Pancreas (tissue), 10 donors: ENCODE results near the gene NTF3. TPM values are rescaled to one million over a fixed set of nuclear protein-coding genes. Genes with fewer than 3 reads are reported as not detected.

Experiments used
- ATAC-seq, 4 donors: fragments of 200-7000 bp; cut with Tn5 transposase; one replicate each; pipeline versions ENCODE4 v1.8.0 to v1.9.1; 2020; ENCODE audit warnings: mild to moderate bottlenecking in 4 of 4, moderate library complexity in 4 of 4
- DNase-seq, 6 donors: peaks; one replicate each; pipeline ENCODE4 v3.0.0-alpha.2; 2020
- FAIRE-seq: peaks from 2 replicates; lab custom pipeline; 2012; peaks lifted over from hg19 to GRCh38; lab: Jason Lieb, UNC
- H3K27ac ChIP-seq, 4 donors: fragments of 200-600 bp; sonication (generic); 1 replicate in 3 of 4; 2 replicates in 1 of 4; pipeline versions ENCODE4 v1.5.0 to v1.8.0; 2020
- H3K27me3 ChIP-seq, 4 donors: fragments of 200-600 bp; one replicate each; pipeline ENCODE4 v1.8.0; 2021
- H3K36me3 ChIP-seq, 3 donors: fragments of 200-600 bp; sonication (generic) in 1 of 3; one replicate each; pipeline versions ENCODE4 v1.5.0 to v1.8.0; 2020 to 2021
- H3K4me1 ChIP-seq, 3 donors: fragments of 200-600 bp; one replicate each; pipeline ENCODE4 v1.8.0; 2021
- H3K4me3 ChIP-seq, 4 donors: fragments of 200-600 bp; sonication (generic) in 2 of 4; one replicate each; pipeline versions ENCODE4 v1.5.0 to v1.8.0; 2020 to 2021
- H3K9me3 ChIP-seq, 4 donors: fragments of 200-600 bp; one replicate each; pipeline ENCODE4 v1.8.0; 2021
- CTCF ChIP-seq, 4 donors: fragments of 200-600 bp; sonication (generic) in 3 of 4; IDR thresholded peaks; one replicate each; pipeline versions ENCODE4 v1.5.0 to v1.8.0; 2021; ENCODE audit warnings: antibody characterized with exemption in 4 of 4
- WGBS, 2 donors: extraction: QIAGEN DNeasy Blood & Tissue Kit; methylation state at CpG; one replicate each; pipeline ENCODE4 v1.1.7; 2013; 5-methylcytosine and 5-hydroxymethylcytosine counted together
- intact Hi-C, 3 donors: fragments of 100-400 bp; cut with DNase I; formaldehyde crosslinking; loops; one replicate each; pipeline versions ENCODE4 v1.11.1 to v1.14.2; 2022
- polyA plus RNA-seq, 2 donors: library from polyadenylated mRNA; stranded (reverse); fragments of 200-250 nt; gene quantifications; one replicate each; pipeline ENCODE4 v1.2.3, GENCODE V29; 2013
- total RNA-seq, 6 donors: library from RNA; stranded (reverse); fragmentation: NEBNext Ultra II Directional in 4 of 6; extraction: Animal tissue kit (Norgen Biotek cat#: 25700) in 4 of 6; gene quantifications; one replicate each; pipeline versions ENCODE4 v1.2.1 to v1.2.4, GENCODE V29; 2021 to 2023
- donor health status: healthy with polysubstance abuse.
- donor health status: DM: no; HTN: no; CAD: no; lungs with moderate emphysema.
- donor health status: DM: no; HTN: no; CAD: no.
- donor health status: control.
- donor health status: control.
- donor health status: Bipolar disorder and iron deficiency.
- donor health status: DM: yes; HTN: yes; CAD: no.
- donor health status: DM: no; HTN: no; CAD: no.
- donor health status: DM: no; HTN: no; CAD: no.
- donor health status: DM: yes; HTN: yes; CAD: no.

The NTF3 gene
- total and polyA plus RNA-seq, 8 donors: 0.46 to 0.63 TPM; not detected in 6

GRCh38 chr12:5499566-5500330, 67.8 kb downstream of the NTF3 start:
- DNase-seq (no peak), FAIRE-seq (no peak), ATAC-seq (no peak)
- no peak for TF ChIP-seq CTCF (IDR thresholded peaks at IDR 0.05)
- intact Hi-C loops: no loop called here
- H3K27ac ChIP-seq: no peak overlapping the region
- WGBS, 2 donors: 59 to 67% methylated on average over 9 of the region's 9 CpGs
- H3K36me3 ChIP-seq: no peaks in the 10 kb centered on the region
- no peaks in the 10 kb centered on the region for H3K9me3 ChIP-seq
- no peak overlapping the region for H3K4me3 ChIP-seq
- no peaks in the 10 kb centered on the region for H3K4me1 ChIP-seq
- H3K27me3 ChIP-seq: peaks cover 0 to 2% (median 0%) of the 10 kb centered on the region in 4 donors

GRCh38 chr12:5500331-5500659, 68.4 kb downstream of the NTF3 start:
- H3K27me3 ChIP-seq: peaks cover 0 to 2% (median 0%) of the 10 kb centered on the region in 4 donors
- intact Hi-C loops: no loop called here
- H3K4me1 ChIP-seq: no peaks in the 10 kb centered on the region
- TF ChIP-seq CTCF (IDR thresholded peaks at IDR 0.05): no peak
- H3K27ac ChIP-seq: no peak overlapping the region
- FAIRE-seq (no peak), DNase-seq (no peak), ATAC-seq (no peak)
- no peak overlapping the region for H3K4me3 ChIP-seq
- 75 to 76% methylated on average over 7 of the region's 7 CpGs for WGBS, 2 donors
- no peaks in the 10 kb centered on the region for H3K9me3 ChIP-seq
- no peaks in the 10 kb centered on the region for H3K36me3 ChIP-seq

GRCh38 chr12:5503774-5504173, 71.9 kb downstream of the NTF3 start:
- WGBS, 2 donors: 28 to 49% methylated on average over 6 of the region's 6 CpGs
- no peaks in the 10 kb centered on the region for H3K36me3 ChIP-seq
- intact Hi-C loops: no loop called here
- DNase-seq (no peak), ATAC-seq (no peak), FAIRE-seq (no peak)
- H3K9me3 ChIP-seq: no peaks in the 10 kb centered on the region
- H3K4me1 ChIP-seq: no peaks in the 10 kb centered on the region
- H3K4me3 ChIP-seq: no peak overlapping the region
- peaks cover 0 to 2% (median 0%) of the 10 kb centered on the region in 4 donors for H3K27me3 ChIP-seq
- no peak overlapping the region for H3K27ac ChIP-seq
- no peak for TF ChIP-seq CTCF (IDR thresholded peaks at IDR 0.05)

GRCh38 chr12:5505116-5505515, 73.2 kb downstream of the NTF3 start:
- Histone ChIP-seq H3K4me3 (no peak overlapping the region), H3K27me3 (peaks cover 0 to 2% (median 0%) of the 10 kb centered on the region in 4 donors), H3K9me3 (no peaks in the 10 kb centered on the region), H3K4me1 (no peaks in the 10 kb centered on the region), H3K36me3 (no peaks in the 10 kb centered on the region), H3K27ac (no peak overlapping the region)
- FAIRE-seq: no peak
- 69 to 81% methylated on average over 4 of the region's 4 CpGs for WGBS, 2 donors
- ATAC-seq: no peak
- DNase-seq: no peak
- TF ChIP-seq CTCF (IDR thresholded peaks at IDR 0.05): no peak
- intact Hi-C loops: no loop called here

GRCh38 chr12:5505751-5506150, 73.8 kb downstream of the NTF3 start:
- Histone ChIP-seq H3K27ac (no peak overlapping the region), H3K4me1 (no peaks in the 10 kb centered on the region), H3K36me3 (no peaks in the 10 kb centered on the region), H3K27me3 (peaks cover 0 to under 1% (median 0%) of the 10 kb centered on the region in 4 donors), H3K4me3 (no peak overlapping the region), H3K9me3 (no peaks in the 10 kb centered on the region)
- DNase-seq (no peak), FAIRE-seq (no peak), ATAC-seq (no peak)
- 71 to 74% methylated on average over 2 of the region's 2 CpGs for WGBS, 2 donors
- TF ChIP-seq CTCF (IDR thresholded peaks at IDR 0.05): no peak
- intact Hi-C loops: no loop called here
